Kidney (tissue), 14 donors: ENCODE measurements around the gene NTNG2. TPM values are rescaled to one million over a fixed set of nuclear protein-coding genes. Genes with fewer than 3 reads are reported as not detected.

ENCODE experiments used
- DNase-seq, 5 donors: peaks; one replicate each; pipeline ENCODE4 v3.0.0-alpha.2; 2013 to 2020
- FAIRE-seq: peaks from 2 replicates; lab custom pipeline; 2012; peaks lifted over from hg19 to GRCh38; lab: Jason Lieb, UNC
- H3K27ac ChIP-seq, 2 donors: one replicate each; pipeline ENCODE4 v1.7.0; 2013; ENCODE audit warnings: low read depth in 2 of 2, low read length in 2 of 2, inconsistent platforms in 1 of 2
- H3K27me3 ChIP-seq: one replicate; pipeline ENCODE4 v1.7.1; 2013; ENCODE audit warnings: low read length, inconsistent platforms; ENCODE audit not compliant: control insufficient read depth, insufficient read depth
- H3K36me3 ChIP-seq, 3 donors: one replicate each; pipeline versions ENCODE4 v1.7.0 to v1.7.1; 2013; ENCODE audit warnings: low read length in 3 of 3, control low read depth in 1 of 3, inconsistent platforms in 1 of 3; ENCODE audit not compliant: insufficient read depth in 3 of 3, control insufficient read depth in 2 of 3
- H3K4me1 ChIP-seq, 3 donors: one replicate each; pipeline versions ENCODE4 v1.7.0 to v1.7.1; 2013; ENCODE audit warnings: low read length in 3 of 3, inconsistent platforms in 1 of 3, low read depth in 1 of 3; ENCODE audit not compliant: control insufficient read depth in 2 of 3, insufficient read depth in 2 of 3
- H3K4me3 ChIP-seq, 3 donors: one replicate each; pipeline versions ENCODE4 v1.7.0 to v1.8.1; 2013; ENCODE audit warnings: low read length in 3 of 3, control low read depth in 1 of 3, inconsistent platforms in 1 of 3
- H3K9ac ChIP-seq, 3 donors: one replicate each; pipeline versions ENCODE4 v1.7.0 to v1.7.1; 2013; ENCODE audit warnings: low read length in 3 of 3, control low read depth in 1 of 3, inconsistent platforms in 1 of 3
- H3K9me3 ChIP-seq, 3 donors: one replicate each; pipeline versions ENCODE4 v1.7.0 to v1.7.1; 2013; ENCODE audit warnings: low read length in 3 of 3, control low read depth in 1 of 3, inconsistent platforms in 1 of 3; ENCODE audit not compliant: control insufficient read depth in 2 of 3, insufficient read depth in 1 of 3
- intact Hi-C: fragments of 100-400 bp; cut with DNase I; formaldehyde crosslinking; loops from one replicate; pipeline ENCODE4 v1.11.1; 2022
- polyA plus RNA-seq: library from polyadenylated mRNA; stranded (reverse); fragments of 350-450 nt; fragmentation: Illumina TruSeq; extraction: RNeasy Lipid Tissue Mini Kit (QIAGEN cat#74804); gene quantifications from one replicate; pipeline ENCODE4 v1.2.3, GENCODE V29; 2014; ENCODE audit warnings: low read depth, low replicate concordance; ENCODE audit not compliant: insufficient read depth
- total RNA-seq: library from RNA; stranded (reverse); fragmentation: NEBNext Ultra II Directional; extraction: Animal tissue kit (Norgen Biotek cat#: 25700); gene quantifications from one replicate; pipeline ENCODE4 v1.2.1, GENCODE V29; 2021
- TF ChIP-seq, protein P1 (sequence below): IDR thresholded peaks from 3 replicates; pipeline ENCODE4 v1.5.1; 2012; ENCODE audit warnings: mild to moderate bottlenecking, moderate library complexity, borderline replicate concordance; ENCODE audit not compliant: insufficient read depth; ENCODE audit errors: extremely low read depth
- donor health status: control.
- donor health status: control.
- donor health status: control.
- donor health status: control.
- donor health status: control.
- donor health status: DM: yes; HTN: yes; CAD: no.
- donor health status: Normal renal cell carcinoma (clear cell type).

Gene NTNG2
- total and polyA plus RNA-seq, 2 donors from 2014 or later: 0.54 to 2.2 TPM

GRCh38 chr9:132200706-132201105 lies 38.8 kb downstream of the NTNG2 start:
- Histone ChIP-seq H3K9me3 (peaks cover 0 to 5% (median 3%) of the 10 kb centered on the region in 3 donors), H3K4me1 (no peaks in the 10 kb centered on the region), H3K27me3 (no peaks in the 10 kb centered on the region), H3K36me3 (no peaks in the 10 kb centered on the region), H3K27ac (no peak overlapping the region), H3K9ac (no peak overlapping the region), H3K4me3 (no peak overlapping the region)
- intact Hi-C loops: no loop called here
- DNase-seq (no peak), FAIRE-seq (no peak)
- TF ChIP-seq, protein P1, sequence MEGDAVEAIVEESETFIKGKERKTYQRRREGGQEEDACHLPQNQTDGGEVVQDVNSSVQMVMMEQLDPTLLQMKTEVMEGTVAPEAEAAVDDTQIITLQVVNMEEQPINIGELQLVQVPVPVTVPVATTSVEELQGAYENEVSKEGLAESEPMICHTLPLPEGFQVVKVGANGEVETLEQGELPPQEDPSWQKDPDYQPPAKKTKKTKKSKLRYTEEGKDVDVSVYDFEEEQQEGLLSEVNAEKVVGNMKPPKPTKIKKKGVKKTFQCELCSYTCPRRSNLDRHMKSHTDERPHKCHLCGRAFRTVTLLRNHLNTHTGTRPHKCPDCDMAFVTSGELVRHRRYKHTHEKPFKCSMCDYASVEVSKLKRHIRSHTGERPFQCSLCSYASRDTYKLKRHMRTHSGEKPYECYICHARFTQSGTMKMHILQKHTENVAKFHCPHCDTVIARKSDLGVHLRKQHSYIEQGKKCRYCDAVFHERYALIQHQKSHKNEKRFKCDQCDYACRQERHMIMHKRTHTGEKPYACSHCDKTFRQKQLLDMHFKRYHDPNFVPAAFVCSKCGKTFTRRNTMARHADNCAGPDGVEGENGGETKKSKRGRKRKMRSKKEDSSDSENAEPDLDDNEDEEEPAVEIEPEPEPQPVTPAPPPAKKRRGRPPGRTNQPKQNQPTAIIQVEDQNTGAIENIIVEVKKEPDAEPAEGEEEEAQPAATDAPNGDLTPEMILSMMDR: no peak

GRCh38 chr9:132201139-132201538 lies 39.3 kb downstream of the NTNG2 start:
- intact Hi-C loops: no loop called here
- DNase-seq (no peak), FAIRE-seq (no peak)
- TF ChIP-seq, protein P1: no peak
- Histone ChIP-seq H3K4me1 (no peaks in the 10 kb centered on the region), H3K9ac (no peak overlapping the region), H3K36me3 (no peaks in the 10 kb centered on the region), H3K27me3 (no peaks in the 10 kb centered on the region), H3K27ac (no peak overlapping the region), H3K4me3 (no peak overlapping the region), H3K9me3 (peaks cover 0 to 5% (median 3%) of the 10 kb centered on the region in 3 donors)

DNA sequence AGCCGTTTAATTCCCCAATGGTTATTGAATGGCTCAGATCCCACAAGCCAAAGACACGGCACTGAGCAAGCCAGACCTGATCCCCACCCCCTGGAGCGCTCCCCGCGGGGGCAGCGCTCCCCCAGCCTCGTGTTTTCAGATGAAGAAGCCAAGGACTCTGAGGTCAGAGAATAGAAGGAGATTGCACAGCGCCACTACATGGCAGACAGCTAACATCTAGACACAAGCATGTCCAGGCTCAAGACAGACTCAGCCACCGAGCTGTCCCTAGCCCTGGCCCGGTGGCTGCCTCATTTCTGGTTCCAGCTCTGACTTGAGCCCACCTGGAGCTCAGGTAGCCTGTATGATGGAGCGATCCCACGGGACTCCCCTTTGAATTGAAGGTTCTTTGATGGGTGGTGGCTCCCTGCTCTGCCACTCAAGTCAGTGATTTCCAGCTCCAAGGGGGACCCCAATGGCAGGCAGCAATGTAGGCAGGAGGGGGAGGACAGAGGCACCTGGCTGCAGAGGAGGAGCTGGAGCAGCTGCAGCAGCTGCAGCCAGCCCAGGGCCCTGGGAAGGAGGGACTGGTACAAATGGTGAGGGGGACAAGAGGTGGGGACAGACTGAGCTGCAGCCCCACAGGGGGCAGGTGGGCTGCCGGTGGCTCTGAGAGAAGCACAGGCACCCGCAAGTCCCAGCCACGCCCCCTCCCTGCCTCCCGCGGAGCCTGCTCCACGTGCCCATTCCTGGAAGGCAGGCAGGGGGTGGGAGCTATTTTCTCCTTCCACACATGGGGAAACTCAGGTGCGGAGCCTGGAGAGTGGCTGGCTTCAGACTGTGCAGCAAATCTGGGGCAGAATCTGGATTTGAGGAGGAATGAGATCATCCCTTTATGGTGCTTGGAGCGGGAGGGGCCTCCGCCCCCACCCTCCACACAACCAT lies 40.2 kb downstream of the NTNG2 start:
- no peak overlapping the region for H3K9ac ChIP-seq
- peaks cover 0 to 5% (median 3%) of the 10 kb centered on the region in 3 donors for H3K9me3 ChIP-seq
- H3K27me3 ChIP-seq: no peaks in the 10 kb centered on the region
- H3K27ac ChIP-seq: no peak overlapping the region
- no peaks in the 10 kb centered on the region for H3K36me3 ChIP-seq
- TF ChIP-seq, protein P1: no peak
- no peak overlapping the region for H3K4me3 ChIP-seq
- DNase-seq (no peak), FAIRE-seq (no peak)
- intact Hi-C loops: no loop called here
- H3K4me1 ChIP-seq: no peaks in the 10 kb centered on the region
